Activated CD8-positive, alpha-beta memory T cell treated with anti-CD3 and anti-CD28 coated beads for 4 hours (primary cell): Measurements from ENCODE around the gene SNED1.

Experiments used
- DNase-seq, 2 donors: peaks; one replicate each; pipeline ENCODE4 v3.0.0-alpha.2; 2020; ENCODE audit warnings: low read depth in 2 of 2

The SNED1 gene

DNA sequence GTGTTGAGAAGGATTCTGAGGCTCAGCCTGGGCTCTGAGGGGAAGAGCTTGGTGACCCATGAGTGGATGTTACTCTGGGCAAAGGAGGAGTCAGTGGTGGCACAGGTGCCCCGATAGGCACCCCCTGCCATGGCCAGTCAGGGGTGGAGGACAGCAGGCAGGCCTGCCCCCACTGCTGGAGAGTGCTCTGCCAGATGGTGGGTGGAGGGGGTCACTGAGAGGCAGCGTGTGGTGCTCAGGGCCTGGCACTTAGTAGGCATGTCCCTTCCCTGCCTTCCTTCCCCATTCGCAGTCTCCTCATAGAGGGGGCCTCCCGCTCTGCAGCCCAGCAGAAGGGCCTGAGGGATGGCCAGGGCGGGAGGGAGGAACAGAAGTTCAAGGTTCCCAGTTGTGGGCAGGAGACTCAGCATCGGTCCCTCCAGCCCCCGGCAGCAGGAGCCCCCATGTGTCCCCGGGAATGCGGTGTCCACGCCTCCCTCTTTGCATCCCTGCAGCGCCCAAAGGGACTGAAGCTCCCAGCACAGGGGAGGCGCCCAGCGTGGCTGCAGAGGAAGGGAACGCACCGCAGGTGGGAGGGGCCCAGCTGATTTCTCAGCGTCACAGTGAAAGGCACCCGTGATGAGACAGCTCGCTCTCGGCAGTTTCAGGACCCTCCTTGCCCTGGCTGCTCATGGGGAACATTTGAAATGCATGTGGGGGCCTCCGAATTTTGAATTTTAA, 5.7 kb upstream of the SNED1 start:
- no peak for DNase-seq

DNA sequence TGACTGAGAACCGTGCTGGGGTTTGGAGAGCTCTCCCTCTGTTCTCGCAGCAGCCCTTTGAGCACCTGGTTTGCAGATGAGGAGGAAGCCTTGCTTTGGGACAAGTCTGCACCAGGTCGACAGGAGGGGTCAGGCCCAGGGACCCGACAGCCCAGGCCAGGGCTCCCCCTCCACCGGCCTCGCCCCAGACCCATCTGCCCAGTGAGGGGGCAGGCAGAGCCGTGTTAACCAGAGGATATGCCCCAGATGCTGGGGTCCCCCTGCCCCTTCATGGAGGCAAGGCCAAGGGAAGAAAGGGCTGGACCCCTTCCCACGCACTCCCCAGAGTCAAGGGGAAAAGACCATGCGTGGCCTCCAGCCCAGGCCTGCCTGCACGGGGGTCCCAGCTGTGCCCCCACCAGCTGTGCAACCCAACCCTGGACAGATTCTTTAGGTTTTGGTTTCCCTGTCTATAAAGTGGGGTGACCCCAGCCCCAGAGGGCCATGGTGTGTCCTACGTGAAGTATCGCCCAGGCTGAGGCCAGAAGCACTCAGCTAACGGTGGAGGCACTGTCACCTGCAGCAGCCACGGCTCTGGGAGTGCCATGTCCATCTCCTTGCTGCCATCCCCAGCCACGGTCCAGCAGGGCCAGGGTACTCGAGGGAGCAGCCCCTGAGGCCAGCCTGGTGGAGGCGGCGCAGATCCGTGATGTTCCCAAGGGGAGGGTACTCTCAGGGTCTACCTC, 4.8 kb upstream of the SNED1 start:
- DNase-seq, result no peak

DNA sequence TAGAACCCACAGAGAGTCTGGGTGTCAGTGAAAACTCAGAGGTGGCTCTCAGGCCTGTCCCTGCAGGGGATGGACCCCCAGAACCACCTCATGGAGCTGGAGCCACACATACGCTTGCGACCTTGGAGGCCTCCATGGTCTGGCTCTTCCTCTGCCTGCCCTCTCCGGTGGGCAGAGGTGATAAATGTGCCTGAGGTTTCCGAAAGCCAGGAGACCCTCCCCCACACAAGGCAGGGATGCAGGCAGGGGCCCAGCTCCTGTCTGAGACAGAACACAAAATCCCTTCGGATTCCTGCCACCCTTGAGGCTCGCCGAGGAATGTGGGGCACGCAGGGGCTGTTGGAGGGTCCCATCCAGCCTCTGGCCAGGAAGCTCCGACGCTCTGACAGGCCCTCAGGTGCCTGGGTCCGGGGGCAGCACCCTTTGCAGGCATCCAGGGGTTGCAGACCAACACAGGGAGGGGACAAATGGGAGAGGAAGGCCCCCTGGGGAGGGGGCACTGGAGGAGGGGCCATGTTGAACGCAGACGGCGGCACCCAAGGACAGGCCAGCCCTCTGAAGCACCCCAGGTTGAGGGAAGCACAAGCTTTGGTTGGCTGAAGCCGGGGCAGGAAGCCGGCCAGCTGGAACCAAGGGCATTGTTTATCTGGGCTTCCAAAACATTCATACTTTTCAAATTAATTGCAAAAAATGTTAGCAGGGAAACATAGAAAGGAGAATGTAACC, 4.1 kb upstream of the SNED1 start:
- DNase-seq, result no peak

DNA sequence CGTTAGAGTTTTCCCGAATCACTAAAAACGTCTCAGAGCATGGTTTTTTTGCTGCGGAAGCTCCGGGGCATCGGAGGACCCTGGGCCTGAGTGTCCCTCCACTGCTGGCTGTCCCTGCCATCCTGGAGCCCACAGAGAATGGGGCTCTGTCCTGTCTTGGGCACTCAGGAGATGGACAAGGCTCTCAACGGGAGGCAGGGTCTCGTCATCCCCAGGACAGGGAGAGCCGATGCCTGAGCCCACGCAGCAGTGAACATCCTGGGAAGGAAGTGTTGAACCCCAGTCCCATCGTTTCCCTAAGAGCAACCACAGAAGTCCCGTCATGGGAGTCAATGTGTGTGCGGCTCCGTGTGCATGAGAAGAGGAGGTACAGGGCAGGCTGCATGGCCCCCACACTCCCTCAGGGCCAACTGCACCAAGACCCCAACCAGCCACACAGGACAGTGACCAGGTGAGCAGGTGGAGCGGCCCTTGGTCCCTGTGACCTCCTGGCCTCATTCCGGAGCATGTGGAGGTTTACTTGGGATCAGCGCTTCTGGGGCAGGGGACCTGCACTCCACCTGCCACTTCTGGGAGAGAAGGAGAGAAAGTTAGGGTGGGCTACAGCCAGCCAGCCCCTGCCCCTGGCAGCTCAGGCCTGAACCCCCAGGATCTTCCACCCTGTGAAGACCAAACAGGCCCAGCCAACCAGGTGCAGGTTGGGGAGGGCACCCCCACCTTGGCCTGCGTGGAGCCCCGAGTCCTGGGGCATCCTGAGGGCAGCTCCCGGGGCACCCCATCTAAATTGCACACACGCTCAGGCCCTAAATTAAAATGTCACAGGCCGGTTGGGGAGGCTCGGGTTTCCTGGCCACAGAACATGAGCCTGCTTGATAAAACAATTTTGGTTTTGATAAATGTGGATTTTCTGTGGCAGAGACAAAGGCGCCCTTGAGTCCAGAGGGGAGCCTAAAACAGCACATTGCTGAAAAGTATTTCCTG, 3.1 kb upstream of the SNED1 start:
- no peak for DNase-seq

DNA sequence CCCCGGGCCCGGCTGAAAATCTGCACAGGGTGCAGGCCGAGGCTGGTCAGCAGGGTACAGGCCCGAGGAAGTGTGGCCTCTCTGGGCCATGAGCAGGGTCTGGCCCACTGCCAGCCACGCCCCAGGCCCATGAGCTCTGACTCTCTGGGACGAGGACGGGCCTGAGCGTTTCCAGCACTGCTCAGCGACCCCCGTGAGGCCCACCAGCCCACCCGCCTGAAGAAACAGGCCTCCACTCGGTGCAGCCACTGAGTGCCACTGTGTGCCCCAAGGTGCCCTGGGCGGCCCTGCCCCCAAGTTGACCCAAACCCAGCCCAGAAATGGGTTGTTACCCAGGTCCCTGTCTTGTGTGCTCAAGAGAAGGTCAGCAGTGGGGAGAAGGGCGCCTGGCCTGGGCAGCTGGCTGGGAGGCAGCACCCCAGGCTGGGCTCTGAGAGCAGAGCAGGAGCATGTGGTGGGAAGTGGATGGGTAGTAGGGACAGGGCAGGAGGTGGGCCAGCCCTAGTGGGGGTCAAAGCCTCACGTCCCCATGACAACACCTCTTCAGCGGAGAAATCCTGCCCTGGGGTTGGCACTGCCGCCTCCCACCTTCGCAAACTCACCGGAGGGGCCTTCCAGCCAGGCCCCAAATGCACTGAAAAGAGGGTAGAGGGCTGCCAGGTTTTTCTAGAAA, 2.1 kb upstream of the SNED1 start:
- no peak for DNase-seq

DNA sequence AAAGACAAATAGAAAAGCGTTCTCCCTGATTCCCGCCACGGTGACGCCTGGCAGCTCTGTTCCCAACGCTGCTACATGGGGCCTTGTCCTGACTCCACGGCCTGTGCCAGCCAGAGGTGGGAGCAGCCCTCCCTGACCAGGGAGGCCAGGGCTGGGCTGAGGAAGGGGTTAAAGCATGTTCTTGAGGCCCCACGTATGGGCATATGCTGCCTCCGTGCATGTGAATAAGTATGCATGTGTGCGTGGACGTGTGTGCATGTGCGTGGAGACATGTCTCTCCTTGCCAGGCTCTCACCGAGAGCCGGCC, 1.6 kb upstream of the SNED1 start:
- DNase-seq, result no peak

DNA sequence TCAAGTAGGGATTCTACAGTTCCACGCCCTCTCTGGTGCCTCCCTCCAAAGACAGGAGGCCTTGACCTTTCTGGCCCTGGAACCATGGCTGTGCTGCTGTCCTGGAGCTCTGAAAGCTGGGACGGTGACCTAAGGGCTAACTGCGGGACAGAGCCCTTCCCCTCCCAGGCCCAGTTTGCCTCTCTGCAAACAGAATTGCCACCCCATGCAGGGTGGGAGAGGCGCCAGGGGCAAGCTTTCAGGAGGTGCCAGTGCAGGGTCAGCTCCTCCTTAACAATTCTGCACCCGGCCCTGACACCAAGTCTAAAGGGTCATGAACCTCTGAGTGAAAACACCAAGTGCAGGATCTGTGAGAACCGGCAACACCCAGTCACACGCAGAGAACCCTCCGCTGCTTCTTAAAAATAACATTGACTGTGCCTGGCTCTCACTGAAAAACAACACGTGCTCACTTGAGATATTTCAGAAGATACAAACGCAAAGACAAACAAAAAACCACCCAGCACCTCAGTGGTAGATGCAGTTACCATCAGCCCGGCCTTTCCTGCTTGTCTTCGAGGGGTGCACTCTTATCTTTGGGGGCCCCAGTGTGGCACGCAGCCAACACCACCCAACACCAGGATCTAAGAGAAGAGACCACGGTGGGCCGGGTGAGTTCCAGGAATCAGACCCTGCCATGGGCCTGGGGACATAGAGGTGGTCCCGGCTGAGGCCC, 1.1 kb upstream of the SNED1 start:
- DNase-seq, result no peak

DNA sequence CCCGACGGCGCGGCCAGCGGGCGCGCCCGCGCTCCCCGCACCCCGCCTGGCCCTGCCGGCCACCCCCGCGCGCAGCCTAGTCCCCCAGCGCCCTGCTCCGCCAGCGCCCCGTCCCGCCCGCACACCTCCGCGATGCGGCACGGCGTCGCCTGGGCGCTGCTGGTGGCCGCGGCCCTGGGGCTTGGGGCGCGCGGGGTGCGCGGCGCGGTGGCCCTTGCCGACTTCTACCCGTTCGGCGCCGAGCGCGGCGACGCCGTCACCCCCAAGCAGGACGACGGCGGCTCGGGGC, 232 bp downstream of the SNED1 start:
- no peak for DNase-seq

DNA sequence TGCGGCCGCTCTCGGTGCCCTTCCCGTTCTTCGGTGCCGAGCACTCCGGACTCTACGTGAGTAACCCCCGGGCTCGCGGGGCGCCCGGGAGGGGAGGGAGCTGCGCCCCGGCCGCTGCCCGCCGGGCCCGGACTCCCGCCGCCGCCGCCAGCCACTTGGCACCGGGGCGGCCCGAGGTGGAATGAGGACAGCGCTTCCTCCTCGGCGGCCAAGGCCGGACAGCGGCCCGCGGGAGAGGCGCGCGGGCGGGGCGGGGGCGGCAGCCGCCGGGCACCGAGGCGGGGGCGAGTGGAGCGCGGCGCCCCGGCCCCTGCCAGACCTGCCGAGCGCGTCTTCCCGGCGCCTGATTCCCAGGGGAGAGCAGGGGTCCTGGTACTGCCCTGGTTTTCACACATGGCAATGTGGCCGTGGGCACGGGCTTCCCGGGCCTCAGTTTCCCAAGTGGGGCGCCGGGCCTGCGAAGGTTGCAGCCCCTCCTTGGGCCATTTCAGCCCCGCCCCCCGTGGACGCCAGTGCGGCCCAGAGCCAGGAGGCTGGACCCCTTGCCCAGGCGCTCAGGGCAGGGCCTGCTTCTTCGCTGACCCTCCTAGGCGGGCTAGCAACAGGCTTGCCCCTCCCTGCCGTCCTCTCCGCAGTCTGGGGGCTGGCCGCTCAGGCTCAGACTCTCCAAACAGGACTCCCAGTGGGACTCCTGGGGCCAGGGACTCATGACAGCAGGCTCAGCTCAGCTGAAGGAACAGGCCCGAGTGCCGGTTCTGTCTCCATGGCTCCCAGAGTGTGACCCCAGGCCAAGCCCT, 775 bp downstream of the SNED1 start:
- DNase-seq, result no peak

DNA sequence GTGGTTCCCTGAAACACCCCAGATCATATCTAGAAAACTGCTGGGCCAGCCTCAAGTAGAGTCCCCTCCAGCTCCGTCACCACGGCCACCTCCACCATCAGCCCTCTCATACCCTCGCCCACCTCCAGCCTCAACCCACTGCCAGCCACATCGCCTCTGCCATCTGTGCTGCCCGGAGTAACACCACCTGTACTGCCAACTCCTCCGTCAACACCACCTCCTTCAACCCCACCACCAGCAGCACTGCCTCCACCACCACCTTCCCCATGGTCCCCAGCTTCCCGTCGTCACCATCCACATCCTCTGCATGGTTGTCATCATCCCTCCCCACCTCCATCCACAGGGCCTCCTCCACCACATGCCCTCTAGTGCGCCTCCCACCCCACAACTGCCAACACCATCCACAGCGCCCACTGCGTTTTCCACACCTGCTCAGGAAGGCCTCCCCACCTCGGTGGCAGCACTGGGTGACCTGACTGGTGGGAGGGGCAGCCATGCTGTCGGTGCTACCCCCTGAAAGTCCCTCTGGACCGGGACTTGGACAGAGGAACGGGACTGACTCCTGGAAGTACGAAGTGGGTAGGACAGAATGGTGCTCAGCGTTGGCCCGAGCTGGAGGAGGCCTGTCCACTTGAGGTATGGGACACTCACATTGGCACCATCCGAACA, 1.6 kb downstream of the SNED1 start:
- DNase-seq, result no peak

DNA sequence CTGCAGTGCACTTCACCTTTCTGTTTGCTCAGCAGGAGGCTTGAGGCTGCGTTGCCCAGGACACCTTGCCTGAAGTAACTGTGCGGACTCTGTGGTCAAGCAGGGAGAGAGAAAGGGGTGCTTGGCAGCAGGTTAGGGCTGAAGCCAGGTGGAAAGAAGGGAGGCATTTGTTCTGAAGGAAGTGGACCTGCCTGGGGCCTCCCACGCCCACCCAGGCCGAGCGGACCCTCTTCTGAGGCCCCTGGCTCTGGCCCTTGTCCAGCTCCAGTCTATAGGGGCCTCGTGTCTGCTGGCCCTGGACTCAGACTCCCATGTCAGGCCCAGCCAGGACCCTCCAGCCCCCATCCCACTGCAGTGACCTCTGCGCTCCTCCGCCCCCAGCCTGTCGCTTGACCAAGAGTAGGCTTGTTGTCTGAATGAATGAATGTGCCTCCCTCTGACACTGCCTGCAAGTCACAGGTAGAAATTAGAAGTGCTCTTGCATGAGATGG, 2.5 kb downstream of the SNED1 start:
- no peak for DNase-seq

DNA sequence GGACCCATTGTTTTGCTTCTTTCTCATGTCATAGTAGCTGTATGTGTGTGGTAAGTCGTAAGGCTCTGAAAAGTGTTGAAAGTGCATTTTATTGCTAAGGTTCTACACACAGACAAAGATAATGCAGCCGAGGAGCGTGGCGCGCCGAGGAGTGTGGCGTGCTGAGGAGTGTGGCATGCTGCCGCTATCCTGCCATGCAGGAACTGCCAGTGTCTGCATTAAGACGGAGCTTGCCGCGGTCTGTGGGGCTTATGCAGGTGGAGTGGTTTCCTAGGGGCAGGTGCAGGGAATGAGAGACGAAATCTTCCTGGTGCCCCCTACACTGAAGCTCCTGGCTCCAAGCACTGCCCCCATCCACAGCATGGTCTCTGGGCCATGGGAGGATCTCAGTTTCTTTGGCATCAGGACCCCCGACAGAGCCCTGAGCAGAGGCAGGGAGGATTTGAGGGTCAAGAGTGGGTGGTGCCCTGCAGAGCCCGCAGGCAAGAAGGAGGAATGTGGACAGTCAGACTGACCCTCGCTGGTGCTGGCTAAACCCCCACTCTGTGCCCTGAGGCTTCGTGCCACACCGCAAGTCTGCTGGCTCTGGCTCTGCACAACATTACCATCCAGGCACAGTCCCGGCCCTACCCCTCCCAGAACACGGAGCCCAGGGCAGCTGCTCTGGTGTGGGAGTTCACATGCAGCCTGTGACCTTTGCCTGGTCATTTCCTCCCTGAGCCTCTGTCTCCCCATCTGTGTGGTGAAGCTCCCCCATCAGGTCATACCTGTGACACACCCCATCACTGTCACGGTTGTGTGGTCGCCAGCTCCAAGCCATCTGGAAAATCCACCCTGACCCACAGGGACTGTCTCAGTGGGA, 3.2 kb downstream of the SNED1 start:
- DNase-seq, result no peak

DNA sequence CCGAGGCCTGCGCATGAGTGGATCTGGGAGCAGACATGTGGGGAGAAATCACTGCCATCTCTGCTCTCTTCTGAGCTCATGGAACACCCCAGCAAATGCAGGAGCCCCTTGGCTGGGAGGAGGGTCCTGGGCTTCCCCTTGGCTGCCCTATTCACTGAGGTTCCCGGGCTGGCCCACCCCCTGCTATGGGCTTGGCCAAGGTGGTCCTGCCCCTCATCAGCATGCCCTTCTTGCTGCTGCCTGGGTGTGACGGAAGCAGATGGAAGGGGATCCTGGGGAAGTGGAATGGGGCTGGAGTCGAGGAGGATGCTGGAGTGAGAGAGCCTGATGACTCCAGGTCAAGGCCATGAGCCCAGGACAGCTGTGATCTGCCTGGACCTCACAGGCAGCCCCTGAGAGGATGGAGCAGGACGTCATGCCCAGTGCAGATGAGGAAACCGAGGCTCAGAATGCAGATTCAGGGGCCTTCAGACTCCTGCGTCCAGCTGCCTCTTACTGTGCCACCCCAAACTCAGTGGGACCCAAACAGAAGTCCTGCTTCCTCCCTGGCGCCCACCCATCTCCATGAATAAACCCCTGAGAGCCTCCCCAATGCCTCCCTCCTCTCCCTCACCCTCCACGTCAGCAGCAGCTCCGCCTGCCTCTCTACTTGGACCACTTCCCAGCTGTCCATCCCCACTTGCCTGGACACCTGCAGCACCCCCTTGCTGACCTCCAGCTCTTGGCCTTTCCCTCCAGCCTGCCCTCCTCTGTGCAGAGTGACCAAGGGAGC, 4.0 kb downstream of the SNED1 start:
- no peak for DNase-seq

DNA sequence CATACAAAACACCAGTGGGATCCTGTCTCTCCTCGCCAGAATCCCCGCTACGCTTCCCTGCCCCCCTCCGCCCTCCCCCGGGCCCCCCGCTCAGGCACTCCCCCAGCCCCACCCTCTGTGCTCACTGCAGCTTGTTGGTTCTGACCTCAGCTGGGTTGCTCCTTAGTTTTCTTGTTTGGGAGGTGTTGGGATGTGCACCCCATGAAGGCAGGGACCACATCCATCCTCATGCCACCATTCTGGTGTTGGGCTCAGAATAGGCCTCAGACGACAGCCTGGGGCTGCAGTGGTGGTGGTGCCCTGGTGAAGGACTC, 4.6 kb downstream of the SNED1 start:
- no peak for DNase-seq

DNA sequence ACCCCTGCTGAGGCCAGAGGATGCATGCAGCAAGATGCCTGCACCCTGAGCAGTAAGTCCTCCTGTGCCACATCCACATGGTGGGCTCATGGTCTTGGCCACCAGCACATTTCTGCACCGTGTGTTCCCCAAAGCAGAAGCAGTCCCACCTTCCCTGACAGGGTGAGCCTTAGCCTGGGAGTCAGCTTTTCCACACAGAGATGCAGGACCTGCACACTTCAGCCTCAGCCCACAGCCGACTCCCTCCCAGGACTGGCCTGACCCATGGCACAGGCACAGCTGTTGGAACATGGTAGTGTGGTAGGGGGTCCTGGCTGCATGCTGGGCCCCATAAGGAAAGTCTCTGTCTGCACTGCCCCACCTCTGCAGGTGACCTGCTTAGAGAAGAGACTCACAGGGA, 5.0 kb downstream of the SNED1 start:
- no peak for DNase-seq

DNA sequence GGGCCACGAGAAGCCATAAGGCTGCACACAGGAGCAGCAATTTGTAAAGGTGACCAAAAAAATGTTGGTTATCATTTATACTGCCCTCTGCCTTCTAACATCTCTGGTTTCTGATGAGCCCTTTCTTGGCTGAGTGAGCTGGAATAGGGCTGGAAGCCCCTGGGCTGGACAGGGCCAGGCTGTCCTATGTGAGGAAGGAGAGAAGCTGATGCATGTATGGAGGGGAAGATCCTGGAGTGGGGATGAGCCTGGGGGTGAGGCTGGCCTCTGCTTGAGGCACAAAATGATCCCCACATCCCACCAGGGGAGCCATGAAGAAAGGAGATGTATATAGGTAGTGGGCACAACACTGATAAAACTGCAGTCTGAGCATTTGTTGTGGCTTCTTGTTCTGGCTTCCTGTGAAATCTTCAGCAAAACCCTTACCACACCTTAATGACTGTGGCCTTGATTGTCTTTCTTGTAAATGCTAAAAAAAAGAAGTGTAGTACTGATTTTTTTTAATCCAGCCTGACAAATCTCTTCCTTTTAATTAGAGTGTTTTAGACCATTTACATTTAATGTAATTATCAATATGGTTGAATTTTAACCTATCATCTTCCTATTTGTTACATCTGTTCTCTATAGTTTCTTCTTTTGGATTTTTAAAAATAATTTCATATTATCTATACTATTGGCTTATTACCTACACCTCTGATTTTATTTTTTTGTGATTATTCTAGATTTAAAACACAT, 5.6 kb downstream of the SNED1 start:
- no peak for DNase-seq

DNA sequence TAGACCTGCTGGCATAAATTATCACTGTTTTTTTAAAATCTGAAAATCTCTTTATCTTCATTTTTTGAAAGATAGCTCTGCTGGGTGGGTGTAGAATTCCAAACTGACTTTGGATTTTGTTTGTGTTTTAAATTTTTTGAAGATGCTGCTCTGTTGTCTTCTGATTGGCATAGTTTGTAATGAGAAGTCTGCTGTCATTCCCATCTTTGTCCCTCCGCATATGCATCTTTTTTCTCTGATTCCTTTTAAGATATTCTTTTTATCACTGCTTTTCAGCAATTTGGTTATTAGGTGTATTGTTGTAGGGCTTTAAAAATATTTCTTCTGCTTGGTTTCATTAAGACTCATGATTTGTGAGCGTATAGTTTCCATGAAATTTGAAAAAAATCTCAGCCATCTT, 7.2 kb downstream of the SNED1 start:
- no peak for DNase-seq
